Limb (tissue), 2 donors: Measurements from ENCODE around the gene STARD13.

Experiments used
- DNase-seq, 2 donors: peaks; one replicate each; pipeline ENCODE4 v3.0.0-alpha.2; 2016; ENCODE audit errors: extremely low spot score in 2 of 2

STARD13 gene

DNA sequence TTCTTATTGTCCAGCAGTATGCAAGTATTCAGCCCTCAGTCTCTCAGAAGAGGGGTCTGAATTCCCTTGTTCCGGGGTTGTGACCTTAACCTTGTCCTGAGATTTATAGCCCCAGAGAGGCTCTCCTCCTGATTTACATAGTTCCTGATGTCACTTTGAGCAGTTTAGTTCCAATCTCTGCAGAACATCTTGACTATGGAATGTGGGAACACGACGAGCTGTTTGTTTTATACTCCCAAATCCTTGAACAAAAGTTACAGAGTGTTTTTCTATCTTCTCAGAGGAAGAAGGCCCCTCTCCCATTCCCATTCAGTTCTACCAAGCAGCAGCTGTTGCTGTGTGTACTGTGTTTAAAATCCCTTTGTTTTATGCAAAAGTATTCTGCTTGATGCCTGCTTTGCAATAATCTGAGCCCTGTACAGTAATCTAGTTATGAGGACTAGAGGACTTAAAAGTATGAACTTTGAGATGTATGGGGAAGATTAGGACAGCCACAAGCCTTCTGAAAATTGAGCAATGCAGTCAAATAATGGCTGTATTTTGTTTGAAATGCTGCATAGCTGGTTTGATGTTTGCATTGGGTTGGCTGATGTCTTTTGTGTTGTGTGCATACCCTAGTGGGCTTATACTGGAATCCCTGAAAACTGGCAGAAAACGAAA is 194.7 kb downstream of the STARD13 start:
- no peak for DNase-seq

DNA sequence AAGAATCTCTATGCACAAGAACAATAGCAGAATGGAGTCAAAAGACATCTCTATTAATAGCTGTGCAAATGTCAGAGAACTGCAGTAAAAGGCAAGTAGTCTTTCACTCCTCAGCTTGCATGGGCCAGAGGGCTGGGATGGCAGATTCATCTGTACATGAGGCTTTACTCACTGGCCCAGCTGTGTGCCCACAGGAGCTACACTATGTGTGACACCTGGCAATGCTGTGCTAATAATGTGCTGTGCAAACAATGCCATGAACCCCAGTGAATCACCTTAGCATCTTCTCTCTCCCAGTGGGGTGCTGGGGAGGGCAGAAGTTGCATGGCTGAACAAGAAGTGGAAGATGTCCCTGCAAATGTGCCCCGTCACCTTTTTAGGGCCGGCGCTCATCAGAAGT is 196.2 kb downstream of the STARD13 start:
- DNase-seq, result no peak

DNA sequence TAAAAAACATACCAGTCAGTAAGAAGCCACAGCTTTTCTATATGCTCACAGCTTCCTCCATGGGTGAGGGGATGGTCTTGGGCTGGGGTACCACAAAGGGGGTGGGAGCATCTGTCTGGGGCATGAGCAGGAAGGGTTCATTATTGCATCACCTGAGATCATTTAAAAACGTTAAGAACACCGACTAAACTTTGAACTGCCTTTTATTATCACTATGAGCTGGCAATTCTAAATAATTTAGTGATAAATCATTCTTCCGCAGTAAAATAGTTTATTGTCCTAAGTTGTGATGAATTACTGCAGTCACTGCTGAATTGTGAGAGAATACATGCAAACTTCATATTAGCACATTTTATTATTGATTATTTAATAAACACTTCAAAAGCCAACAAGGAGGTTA is 197.8 kb downstream of the STARD13 start:
- DNase-seq, result no peak

DNA sequence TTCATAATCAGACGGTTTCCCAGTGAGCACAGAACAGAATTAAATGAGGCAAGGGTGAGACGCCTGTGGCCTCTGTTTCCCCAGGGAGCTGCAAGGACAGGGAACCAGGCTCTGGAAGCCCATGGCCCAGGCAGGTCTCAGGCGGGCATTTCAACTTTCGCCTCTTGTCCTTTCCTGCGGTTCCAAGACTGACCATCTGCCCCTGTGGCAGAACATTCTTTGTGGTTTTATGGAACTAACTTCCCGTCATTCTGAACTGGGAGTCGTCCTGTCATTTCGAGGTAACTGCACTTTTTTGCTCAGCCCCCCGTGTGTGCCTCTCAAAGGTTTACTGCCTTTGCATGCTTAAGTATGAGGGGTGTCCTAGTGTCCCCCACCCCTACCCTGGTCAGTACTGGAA is 198.5 kb downstream of the STARD13 start:
- no peak for DNase-seq

DNA sequence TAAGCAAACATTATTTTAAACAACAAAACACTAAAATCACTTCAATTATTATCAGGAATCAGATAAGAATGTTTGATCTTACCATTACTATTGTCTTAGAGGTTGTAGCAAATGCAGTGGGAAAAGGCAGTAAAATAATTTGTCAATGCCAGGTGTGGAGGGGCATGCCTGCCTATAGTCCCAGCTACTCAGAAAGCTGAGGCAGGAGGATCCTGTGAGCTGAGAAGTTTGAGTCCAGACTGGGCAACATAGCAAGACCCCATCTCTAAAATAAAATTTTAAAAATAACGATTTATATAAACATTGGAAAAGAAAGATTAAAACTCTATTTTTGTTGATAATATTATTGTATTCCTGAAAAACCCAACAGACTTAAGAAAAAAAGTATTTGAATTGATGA is 202.5 kb downstream of the STARD13 start:
- no peak for DNase-seq

DNA sequence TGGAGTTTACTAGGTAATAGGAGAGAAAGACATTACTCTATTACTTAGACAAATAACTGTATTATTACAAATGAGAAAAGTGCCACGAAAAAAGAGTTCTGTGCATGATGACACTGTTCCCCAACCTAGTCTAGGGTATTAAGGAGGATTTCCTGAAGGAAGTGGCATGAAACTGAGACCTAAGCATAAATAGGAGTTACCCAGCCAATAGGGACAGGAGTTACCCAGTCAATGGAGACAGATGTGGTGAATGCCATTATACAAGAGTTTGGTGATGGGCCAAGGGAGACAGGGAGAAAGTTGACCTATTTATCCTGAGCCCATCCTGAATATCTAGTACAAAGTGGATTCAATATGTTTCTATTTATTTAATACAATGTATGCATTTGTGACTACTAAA is 203.9 kb downstream of the STARD13 start:
- no peak for DNase-seq

DNA sequence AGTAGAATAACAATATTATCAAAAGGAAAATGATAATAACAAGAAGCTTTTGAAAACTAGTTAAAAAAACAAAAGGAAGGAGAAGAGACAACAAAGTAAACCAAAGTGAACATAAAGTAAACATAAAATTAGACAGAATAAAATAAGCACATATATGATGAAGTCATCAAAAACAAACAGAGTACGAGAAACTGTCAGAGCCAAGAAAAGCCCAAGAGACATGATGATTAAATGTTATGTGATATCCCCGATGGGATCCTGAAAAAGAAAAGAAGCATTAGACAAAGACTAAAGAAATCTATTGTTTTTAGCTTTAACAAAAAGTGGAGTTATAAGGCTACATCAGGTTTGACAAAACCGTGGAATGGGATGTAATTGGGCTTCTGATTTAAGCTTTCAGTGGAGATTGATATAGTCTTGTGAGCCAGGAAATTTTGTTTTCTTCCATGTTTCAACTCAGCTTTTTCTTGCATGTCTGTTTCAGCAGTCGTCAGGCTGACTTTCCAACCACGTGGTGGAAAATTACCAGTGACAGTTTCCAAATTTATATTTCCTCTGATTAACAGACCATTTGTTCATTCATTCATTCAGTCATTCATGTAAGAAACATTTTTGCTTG is 204.5 kb downstream of the STARD13 start:
- peak in 1 of 2 donors; percentile 32 for DNase-seq

DNA sequence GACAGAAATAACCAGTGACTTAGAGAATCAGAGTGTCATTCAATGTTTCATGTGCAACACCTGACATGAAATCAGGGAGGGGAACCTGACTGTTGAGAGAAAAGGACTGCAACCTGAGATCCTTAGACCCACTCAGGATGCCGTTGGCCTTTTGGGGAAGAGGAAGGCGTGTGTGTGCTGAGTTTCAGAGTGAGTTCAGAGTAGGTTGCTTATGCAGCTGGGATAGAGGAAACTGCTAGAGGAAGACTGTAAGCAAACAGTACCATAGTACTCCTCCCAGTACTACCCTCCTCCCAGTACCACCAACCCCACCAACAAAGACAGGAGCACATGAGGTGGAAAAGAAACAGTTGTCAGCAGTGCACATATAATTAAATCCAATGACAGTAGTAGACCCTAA is 205.6 kb downstream of the STARD13 start:
- DNase-seq, result no peak

DNA sequence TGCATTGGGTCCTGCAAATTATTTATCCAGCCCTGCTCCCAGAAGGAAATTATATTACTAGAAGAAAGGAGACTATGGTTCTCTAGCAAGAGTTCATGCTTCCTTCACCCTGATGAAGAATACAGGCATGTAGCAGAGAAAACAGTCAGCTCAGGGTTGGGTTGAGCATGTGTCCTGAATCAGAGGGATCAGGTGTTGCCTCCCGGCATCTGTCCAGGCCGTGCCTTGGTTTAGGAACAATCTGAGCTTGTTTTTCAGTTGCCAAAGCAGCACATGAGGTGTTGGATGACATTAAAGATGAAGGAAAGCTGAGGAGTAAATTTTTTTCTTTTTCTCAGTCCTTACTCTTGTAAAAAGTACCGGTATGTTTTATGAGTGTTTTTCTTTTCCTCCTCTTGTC is 207.3 kb downstream of the STARD13 start:
- DNase-seq, result no peak

DNA sequence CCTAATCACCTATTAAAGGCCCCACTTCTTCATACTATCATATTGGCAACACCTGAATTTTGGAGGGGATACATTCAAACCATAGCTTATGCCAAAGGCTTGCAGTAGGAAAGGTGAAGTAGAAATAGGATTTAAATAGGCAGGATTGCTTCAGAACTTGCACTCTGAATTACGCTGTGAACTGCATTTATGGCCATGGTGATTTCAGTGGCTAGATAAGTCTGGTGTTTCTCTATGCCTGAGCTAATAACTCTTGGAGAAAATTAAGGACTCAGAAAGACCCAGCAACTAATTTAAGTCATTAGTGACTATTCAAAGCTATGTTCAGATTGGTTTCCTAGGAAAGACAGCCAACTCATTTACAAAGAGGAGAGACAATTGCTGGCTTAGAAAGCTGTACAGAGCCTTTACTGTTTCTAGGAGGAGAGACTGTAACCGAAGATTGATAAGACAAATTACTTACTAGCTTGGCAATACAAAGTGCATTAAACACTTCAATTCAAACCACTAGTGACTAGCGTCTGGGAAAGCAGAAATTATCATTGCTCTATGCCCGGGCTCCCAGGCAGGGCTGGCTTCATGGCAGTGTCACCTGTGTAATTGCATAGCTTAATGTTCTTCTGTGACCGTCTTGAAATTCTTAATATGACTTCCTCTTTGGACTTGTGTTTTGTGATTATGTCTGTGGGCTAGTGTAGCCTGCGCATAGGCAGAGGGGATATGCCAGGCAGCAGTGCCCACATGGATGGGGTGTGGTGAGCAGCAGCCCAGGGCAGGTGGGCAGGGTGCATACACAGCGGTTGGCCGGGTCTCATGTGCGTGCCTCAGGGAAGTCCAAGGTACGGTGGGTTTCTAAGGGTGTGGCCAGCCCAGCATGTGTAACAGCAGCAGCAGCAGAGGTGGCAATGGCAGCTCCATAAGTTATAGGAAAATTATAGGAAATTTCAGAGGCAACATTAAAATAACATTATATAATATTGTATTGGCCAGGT is 209.3 kb downstream of the STARD13 start:
- no peak for DNase-seq

DNA sequence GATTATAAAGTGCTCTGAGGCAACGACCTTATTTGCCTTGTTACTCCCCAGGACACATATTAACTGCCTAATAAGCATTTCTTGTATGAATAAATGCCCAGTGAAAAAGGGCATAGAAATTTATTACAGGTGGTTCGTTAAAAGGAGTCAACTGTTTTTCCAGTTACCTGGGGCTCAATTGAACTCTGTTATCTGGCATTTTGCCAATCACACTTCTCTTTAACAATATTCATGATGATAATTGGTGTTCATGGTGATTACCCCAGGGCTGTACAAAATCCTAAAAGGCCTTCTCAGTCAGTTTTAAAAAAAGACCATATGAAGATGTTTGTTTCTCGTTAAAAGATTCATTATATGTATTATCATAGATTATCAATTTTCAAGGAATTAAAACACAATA is 212.2 kb downstream of the STARD13 start:
- DNase-seq, result no peak

DNA sequence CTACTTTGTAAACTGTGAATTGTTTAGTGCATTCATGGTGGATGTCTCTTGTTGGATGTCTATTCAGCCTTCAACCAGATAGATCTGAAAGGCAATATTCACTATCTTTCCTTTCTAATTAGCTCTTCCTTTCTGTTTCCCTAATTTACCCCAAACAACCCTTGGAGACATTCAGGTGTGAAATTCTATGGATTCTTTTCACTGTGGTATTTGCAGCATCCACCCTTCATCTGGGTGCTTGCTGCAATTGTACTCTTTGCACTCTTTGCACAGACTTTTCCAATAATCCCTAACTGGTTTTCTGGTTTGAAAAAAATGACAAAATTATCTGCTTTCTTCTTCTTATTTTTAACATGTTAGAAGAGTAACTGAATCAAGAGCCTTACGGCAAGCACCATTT is 212.8 kb downstream of the STARD13 start:
- DNase-seq, result no peak

DNA sequence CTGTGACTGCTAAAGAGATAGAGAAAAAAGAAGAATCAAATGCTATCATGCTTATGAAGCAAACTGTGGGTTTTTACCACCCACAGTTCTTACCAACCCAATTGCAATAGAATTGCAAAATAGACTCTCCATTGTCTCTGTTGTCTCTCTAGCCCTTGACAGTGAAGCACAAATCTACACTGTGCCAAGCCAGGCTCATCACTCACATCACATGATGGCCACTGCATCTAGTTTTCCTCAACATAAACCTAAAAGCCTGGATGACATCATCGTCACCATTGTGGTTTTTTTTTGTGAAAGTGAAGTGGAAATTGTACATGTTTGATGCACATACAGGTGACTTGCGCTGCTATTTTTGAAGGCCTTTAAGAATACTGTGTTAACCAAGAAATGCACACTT is 213.3 kb downstream of the STARD13 start:
- no peak for DNase-seq

DNA sequence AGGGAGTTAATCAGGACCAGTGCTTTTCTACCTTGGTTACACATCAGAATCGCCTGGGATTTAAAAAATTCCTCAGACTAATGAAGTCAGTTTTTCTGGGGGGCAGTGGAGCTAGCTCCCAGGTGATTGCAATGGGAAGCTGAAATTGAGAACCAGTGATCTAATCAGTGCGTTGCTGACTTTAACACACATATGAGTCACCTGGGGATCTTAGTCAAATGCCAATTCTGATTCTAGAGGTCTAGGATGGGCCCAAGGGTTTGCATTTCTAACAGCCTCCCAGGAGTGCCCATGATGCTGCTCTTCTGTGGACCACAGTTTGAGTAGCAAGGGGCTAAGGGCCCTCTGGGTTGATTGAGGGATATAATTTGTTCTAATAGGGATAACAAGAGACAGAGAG is 214.8 kb downstream of the STARD13 start:
- DNase-seq, result no peak

DNA sequence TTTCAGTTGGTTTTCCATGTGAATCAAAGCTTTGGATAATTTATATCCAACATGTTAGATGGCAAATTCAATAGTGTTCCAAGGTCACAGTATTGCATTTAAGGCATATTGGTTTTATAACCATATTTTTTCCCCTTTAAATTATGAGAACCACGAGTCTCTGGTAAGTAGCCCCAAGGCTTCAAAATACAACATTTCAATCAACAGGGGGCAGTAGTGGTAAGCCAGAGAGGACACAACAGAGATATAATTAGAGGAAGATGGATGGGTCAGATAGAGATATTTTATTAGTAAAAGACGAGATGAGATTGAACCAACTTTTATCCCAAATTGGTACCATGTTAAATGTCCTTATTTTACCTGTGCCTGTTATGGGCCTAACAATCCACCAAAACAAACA is 216.2 kb downstream of the STARD13 start:
- no peak for DNase-seq

DNA sequence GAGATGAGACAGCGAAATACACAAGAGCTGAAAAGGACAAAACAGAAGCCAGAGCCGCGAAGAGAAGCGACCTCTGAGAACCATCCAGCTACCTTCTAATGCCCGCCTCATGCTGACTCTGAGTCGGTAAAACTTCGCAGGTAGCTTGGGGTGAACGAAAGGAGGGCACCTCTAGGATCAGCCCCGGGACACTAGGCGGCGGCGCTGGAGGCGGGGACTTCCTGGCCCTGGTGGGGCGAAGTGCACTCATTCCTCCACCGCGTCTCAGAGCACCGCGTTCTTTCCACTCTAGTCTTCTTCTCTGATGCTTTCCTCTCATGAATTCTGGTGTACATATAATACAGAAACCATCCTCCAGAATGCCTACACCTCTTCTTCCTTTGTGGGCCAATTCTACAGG is 219.2 kb downstream of the STARD13 start:
- no peak for DNase-seq

DNA sequence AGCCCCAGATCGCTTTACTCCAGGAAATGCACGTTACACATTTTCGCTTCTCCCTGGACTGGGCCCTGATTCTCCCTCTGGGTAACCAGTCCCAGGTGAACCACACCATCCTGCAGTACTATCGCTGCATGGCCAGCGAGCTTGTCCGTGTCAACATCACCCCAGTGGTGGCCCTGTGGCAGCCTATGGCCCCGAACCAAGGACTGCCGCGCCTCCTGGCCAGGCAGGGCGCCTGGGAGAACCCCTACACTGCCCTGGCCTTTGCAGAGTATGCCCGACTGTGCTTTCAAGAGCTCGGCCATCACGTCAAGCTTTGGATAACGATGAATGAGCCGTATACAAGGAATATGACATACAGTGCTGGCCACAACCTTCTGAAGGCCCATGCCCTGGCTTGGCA is 224.7 kb downstream of the STARD13 start:
- DNase-seq, result no peak

DNA sequence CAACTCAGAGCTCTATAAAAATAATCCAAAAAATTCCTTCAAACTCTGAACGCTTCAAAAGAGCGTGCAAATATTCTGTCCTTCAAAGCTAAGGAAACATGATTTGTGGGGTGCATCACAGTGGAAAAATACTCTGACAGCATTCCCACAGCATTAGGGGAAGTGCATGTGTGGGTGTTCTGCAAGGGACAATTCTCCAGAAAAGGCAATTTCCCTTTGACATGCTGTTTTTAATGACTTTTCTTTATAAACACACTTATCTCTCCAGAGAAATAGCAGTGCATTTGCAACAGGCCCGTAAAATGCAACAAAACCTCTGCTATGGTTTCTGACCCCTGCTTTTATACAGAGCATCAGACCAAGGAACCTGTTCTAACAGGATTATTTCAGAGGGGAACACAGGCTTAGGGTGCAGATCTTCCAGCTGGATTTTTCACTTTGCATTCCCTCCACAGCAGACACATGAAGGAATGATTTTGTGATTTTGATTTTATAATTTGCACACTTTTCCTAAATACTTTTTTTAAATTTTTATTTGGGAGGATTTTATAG is 226.7 kb downstream of the STARD13 start:
- no peak for DNase-seq

DNA sequence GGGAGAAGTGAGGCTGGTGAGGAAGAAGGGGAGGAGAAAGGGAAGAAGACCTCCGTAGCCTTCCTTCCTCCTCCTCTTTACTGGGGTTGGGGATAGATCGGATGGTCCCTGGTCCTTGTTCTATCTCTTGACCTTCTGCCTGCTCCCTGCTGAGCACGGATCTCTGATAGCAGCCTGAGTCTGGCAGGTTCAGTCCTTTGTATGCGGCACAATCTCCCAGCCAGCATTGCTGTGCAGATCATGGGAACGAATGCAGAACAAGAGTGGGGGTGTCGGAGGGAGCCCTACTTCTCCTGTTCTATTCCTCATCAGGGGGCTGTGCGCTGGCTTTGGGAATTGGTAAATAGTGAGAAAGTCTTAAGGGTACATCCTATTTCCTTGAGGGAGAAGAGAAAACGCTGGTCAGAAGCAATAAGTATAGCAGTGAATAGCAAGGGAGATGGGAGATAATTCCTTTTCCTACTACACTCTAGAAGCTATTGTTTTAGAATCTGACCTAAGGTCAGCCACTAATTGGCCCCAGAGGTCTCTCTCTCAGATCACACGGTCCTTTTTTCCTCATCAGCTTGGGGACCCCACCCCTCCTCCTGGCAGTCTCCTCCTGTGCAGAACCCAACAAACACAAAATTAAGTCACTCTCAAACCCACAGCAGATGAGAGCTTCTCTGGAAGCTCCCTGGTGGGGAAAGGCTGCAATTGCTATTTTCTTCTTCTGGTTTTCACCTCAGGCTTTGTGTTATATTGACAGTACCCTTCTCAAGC is 228.4 kb downstream of the STARD13 start:
- DNase-seq, result peak in 1 of 2 donors; percentile 22

DNA sequence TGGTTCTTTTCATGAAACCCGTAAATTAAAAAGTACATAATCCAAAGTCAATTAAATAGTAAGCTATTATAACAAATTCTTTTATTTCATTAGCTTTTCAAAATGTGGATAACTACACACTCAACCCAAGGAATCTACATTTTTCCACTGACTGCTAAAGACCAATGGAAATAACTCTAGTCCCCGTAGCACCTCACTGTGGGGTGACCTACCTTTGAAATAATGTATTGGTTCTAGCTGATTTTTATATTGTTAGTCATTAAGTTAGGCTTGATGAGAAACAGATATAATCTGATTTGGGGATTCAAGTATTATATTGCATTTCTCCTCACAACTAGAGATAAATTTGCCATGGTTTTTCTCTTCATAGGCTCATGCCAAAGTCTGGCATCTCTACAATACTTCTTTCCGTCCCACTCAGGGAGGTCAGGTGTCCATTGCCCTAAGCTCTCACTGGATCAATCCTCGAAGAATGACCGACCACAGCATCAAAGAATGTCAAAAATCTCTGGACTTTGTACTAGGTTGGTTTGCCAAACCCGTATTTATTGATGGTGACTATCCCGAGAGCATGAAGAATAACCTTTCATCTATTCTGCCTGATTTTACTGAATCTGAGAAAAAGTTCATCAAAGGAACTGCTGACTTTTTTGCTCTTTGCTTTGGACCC is 232.0 kb downstream of the STARD13 start:
- no peak for DNase-seq
